ENCODE measurements around the gene HSD17B8.
"Not testable (repeated sequence)": the region's sequence is repeated elsewhere in the genome, so short reads cannot be mapped to it uniquely, and the experiment has no call there.

Gene HSD17B8

DNA sequence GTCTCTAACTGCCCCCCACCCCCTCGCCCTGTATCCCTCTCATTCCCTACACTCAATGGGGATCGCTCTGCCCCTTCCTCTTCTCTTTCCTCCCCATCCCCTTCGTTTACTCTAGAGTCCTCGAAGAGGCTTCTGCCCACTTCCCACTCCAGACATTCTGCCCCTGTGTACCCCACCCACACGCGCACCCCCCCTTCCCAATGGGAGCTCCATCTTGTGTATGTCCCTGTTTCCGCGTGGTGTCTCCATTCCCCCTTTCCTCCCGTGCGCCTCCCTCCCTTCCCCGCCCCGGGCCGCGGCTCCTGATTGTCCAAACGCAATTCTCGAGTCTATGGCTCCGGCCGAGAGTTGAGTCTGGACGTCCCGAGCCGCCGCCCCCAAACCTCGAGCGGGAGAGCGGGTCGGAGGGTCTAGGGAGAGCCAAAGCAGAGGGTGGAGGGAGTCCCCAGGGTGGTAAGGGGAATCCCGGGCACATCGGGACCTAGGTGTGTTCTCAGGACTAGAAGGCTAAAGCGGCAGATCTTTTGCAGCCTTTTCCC is 3.2 kb downstream of the HSD17B8 start:
- DNase-seq = peak; percentile 57

DNA sequence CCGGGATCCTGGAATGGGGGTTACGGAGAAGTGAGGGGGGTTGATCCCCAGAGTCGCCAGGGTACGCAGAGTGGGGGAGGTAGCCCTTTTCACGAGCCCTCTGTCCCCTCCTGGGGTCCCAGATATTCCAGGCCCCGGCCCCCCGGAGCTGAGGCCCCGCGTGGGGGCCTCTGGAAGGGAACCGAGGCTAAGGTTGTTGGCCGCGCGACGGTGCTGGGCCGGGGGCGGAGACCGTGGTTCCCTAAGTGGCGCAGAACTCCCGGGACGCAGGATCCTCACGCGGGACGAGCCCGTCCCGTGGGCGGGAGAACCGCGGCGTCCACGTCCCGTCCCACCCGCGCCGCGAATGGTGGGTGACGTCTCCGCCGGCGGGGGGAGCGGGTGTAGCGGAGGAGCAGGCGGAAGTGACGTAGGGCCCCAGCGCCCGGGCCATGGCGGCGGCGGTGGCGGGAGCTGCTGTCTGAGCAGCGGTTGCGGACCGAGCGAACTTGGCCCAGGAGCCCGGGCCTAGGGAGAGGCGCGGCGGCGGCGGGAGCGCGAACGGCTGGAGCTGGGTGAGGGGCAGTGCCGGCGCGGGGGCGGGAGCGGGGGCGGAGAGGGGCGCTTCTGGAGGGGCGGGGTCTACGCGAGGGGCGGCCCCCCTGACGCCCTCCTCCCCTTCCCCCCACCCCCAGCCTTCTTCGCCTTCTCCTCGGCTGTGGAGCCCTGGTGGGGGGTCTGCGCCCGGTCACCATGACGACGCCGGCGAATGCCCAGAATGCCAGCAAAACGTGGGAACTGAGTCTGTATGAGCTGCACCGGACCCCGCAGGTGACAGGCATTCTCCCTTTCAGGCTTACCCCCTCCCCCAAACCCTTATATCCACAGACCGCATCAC is 3.9 kb downstream of the HSD17B8 start, which contains the start of gene RING1:
TSS of gene RING1 (plus strand) at position 410 of the 877 bp plus-strand sequence. CDS start at position 733, 323 bp downstream.
- DNase-seq = peak; percentile 79

DNA sequence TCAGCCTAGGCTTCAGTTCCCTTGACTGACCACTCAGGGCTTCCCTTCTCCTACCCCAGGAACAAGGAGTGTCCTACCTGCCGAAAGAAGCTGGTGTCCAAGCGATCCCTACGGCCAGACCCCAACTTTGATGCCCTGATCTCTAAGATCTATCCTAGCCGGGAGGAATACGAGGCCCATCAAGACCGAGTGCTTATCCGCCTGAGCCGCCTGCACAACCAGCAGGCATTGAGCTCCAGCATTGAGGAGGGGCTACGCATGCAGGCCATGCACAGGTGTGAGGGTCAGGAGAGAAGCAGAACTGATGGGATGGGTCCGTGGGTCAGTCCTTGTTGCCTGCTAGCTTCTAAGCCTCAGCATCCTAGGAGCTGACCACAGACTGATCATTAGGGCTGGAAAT is 5.4 kb downstream of the HSD17B8 start:
- DNase-seq = no peak

- DNase-seq = no peak
Observed at GRCh38 chr6:33211136-33211535, 6.7 kb downstream of the HSD17B8 start.

GRCh38 chr6:33211666-33212422 is 7.4 kb downstream of the HSD17B8 start:
- no peak for DNase-seq

DNA sequence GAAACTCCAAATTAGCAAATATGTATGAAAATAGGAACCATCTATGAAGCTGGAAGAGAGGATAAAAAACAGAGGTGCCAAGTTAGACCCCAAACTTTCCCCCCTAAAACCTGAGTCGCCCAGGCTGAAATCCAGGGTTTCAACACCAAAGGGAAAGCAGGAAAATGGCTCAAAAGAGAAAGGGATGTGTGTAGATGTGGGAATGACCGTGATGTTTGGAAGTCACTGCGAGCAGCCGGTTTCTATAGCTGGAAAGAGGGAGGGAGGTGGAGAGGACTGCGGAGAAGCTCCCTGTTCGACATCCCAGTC is 8.4 kb downstream of the HSD17B8 start:
- DNase-seq = no peak

DNA sequence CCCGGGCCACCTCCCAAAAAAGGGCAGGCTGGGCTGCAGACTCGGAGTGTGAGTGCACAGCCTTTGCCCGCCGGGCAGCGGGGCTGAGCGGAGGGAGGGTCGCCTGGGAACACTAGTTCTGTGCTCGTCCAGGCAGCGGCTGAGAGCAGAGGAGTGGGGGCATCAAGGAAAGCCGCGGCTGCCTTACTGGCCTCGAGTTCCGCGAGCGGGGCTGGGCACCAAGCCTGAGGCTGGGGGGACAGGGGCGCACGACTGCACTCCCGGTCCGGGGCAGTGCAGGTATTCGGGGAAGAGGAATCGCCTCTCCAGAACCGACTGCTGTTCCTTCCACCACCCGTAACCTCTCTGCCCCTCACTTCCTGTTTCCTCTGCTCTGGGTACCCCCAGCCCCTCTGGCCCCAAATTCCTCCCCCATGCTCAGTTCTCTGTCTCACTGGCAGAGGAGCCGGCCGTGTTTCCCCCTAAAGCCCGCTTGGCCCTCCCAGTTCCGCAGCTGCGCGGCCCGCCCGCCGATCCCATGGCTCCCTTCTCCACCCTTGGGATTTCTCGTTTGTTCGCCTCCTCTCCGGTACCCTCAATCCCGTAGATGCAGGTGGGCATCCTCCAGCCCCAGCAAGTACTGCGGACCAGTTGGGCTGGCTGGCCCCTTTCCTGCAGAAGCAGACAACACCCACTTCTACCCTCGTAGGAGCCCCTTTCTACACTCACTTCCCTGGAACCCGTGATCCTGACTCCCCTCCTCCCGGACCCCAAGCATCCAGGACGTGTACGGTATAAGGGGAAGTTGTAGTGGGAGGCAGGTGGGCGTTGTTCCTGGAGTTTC is 8.9 kb downstream of the HSD17B8 start:
- DNase-seq = peak; percentile 27

DNA sequence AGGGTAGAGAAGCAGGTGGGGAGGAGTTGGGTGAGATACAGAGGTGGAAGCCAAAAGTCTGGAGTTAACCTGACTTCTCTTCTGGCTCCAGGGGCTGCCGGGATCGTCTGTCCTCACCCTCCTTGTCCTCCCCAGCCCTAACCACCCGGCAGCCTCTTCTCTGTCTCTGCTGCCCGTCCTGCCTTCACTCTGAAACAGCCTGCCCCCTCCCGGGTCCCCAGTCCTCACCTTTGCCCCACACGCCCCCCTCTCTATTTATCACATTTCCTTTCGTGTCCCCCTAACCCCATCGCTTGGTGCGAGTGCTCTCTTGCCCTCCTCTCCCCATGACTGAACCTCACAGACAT is 9.5 kb downstream of the HSD17B8 start:
- DNase-seq = no peak

DNA sequence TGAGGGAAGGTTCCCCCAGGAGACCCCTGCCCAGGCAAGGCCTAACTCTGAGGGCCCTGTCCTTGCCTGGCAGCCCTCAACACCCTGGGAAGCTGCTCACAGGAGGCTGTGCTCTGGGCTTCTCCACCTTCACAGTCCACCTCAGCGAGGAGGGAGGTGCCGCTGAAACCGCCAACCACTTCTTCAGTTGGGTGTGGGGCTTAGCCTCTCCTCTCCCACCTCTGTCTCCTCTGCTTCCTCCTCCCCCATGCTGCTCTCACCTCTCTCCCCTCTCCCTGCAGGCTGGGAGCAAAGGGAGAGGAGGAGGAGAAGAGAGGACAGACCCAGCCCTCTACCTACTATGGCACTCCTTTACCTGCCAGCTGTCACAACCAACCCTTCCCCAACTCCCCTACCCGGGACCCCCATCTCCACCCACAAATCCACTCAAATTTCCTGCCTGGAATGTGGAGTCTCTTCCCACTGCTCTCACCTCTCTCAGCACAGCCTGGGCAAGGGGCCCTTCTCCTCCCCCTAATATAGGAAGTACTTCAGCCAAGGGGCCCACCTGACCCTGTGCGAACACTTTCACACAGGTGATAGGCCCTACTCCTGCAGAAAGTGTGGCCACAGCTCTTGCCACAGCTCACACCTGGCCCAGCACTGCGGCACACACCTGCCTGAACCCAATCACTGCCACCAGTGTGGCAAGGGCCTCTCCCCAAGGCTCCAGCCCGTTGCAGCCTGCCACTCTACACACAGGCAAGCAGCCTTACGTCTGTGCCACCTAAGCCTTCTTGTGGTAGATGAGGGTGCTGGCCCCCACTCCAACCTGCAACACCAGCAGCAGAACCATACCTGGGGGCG is 11.0 kb downstream of the HSD17B8 start:
- no peak for DNase-seq

DNA sequence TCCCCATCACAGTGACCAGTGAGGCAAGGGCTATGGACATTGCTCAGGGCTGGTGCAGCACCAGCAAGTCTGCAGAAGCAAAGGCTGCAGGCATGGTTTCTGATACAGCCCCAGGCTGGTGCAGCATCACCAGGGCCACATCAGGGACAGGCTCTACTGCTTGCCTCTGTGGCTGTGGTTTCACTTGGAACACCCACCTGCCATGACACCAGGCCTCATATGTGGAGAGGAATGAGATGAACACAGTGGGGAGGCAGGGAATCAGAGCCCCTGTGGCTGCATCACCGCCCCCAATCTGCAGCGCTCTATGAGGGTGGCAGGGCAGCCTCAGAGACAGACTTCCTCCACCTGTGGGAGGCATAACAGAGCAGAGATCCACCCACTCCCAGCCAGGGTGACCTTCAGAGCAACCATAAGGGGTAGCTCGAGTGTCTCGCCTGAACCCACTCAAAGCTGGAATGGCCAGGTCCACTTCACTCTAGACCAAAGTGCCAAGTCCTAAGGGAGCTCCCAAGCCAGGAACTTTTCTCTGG is 11.7 kb downstream of the HSD17B8 start:
- no peak for DNase-seq

DNA sequence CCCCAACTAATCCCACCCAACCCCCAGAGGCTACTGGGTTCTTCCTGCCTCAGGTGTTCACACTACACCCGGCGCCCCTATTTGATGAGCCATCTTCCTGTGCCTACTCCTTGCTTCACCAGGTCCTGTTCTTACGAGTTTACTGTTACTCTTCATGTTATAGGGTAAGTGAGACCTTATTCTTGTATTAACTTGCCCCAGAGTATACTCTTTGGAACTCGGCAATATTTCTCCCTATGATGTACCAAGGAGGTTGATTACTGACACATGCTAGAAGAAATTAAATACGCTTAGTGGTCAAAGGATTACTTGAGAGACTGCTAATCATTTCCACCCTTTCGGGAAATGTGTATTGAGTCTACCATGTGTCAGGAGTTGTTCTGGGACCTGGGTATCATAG is 12.8 kb downstream of the HSD17B8 start:
- no peak for DNase-seq

GRCh38 chr6:33217681-33218080 is 13.2 kb downstream of the HSD17B8 start:
- DNase-seq = no peak

DNA sequence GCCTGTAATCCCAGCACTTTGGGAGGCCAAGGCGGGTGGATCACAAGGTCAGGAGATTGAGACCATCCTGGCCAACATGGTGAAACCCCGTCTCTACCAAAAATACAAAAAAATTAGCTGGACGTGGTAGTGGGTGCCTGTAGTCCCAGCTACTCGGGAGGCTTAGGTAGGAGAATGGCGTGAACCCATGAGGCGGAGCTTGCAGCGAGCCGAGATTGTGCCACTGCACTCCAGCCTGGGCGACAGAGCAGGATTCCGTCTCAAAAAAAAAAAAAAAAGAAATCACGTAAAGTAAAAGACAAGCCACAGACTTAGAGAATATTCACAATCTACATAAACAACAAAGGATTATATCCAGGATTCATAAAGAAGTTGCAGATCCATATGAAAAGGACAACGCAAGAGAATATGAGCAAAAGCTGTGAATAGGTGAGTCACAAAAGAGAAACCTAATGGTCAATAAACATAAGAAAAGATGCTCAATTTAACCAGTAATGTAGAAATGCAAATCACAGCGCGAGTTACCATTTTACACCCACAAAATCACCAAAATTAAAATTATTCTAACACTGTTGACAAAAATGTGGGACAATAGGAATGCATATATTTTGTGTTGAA is 22.2 kb downstream of the HSD17B8 start:
- DNase-seq = not testable (repeated sequence)

DNA sequence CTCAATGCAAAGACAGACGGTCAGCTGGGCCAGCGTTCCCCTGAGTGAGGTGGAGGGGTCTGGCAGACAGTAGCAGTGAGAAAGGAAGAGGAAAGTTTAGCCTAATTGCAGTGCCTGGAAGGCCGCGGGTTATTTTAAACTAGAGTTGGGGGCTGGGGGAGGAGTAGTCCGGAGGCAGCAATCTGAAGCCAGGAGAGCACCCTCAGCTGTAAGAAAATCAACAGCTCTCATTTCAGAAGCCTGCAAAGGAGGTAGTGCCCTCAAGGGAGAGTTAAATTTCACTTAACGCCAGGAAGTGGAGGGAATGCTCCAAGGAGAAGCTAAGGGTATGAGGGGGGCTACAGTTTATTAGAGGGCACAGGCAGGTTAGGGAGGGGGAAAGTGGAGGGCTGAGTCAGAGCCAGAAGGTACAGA is 30.8 kb downstream of the HSD17B8 start:
- DNase-seq = no peak

DNA sequence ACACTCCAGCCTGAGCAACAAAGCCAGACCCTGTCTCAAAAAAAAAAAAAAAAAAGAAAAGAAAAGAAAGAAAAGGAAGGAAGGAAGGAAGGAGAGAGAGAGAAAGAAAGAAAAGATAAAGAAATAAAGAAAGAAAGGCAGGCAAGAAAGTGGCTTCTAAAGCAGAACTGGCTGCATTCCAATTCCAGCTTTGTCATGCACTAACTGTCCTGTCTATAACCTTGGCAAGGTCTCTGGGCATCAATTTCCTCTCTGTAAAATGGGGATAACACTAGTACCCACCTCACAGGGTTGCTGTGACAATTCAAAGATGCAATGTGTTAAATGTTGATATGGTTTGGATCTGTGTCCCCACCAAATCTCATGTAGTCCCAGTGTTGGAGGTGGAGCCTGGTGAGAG is 31.9 kb downstream of the HSD17B8 start:
- no peak for DNase-seq

GRCh38 chr6:33236852-33237251 is 32.4 kb downstream of the HSD17B8 start:
- no peak for DNase-seq

DNA sequence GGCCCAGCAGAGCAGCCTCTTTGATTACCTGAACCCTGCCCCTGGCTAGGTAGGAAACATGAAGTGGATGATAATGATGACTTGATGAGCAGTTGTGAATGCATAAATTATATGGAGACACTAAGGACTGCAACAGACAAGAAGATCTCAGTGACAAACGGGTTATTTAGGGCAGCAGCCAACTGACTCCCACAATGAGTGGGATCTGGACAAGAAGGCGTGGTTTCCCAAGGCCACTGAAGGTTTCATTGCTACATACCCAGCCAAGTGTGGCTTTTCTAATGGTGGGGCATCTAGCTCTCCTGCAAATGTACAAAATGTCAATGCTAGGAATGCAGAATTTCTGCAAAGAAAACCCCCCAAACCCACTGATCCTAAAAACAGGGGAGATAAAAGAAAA is 33.3 kb downstream of the HSD17B8 start:
- no peak for DNase-seq

- no peak for DNase-seq
Observed at GRCh38 chr6:33241968-33242367, 37.5 kb downstream of the HSD17B8 start.

GRCh38 chr6:33243476-33243875 is 39.0 kb downstream of the HSD17B8 start:
- DNase-seq = no peak

DNA sequence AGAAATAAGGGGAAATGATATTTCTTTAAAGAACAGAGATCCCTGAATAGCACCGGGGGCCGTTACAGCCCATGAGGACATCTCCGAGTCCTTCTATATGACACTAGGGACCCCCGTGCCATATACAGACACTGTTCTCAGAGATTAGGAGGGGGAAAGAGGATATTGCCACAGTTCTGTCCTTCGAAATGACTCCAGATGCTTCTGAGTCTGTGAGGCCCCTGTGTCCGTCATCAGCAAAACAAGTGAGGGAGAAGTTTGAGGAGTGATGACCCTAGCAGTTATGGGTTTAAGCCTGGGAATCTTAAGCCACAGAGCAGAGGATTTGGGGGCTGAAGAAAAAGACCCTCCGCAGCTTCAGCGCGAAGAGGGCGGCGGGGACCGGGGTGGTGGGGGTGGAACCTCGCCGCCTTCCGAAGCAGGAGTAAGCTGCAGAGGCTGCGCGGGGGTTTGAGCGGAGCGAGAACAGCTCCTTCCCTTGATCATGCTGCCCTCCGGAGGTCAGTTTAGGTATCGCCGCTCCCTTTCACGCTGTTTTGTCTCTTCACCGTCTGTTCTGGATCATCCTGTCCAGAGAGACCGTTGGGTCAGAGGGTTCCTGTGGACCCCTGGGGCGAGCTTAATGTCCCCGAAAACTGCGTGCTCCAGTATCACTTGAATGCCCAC is 43.7 kb downstream of the HSD17B8 start:
- DNase-seq = peak; percentile 83

GRCh38 chr6:33248643-33248931 is 44.1 kb downstream of the HSD17B8 start:
- DNase-seq = peak; percentile 52

Data from fibroblast of skin of right biceps (primary cell).